Activated CD4-positive, alpha-beta T cell treated with anti-CD3 and anti-CD28 coated beads, Interleukin-2, amount 50 U/mL, for 4 hours (primary cell): ENCODE measurements around the gene NT5DC2.

Source experiments
- DNase-seq, 2 experiments: peaks; one replicate each; pipeline ENCODE4 v3.0.0-alpha.2; 2020

The NT5DC2 gene

DNA sequence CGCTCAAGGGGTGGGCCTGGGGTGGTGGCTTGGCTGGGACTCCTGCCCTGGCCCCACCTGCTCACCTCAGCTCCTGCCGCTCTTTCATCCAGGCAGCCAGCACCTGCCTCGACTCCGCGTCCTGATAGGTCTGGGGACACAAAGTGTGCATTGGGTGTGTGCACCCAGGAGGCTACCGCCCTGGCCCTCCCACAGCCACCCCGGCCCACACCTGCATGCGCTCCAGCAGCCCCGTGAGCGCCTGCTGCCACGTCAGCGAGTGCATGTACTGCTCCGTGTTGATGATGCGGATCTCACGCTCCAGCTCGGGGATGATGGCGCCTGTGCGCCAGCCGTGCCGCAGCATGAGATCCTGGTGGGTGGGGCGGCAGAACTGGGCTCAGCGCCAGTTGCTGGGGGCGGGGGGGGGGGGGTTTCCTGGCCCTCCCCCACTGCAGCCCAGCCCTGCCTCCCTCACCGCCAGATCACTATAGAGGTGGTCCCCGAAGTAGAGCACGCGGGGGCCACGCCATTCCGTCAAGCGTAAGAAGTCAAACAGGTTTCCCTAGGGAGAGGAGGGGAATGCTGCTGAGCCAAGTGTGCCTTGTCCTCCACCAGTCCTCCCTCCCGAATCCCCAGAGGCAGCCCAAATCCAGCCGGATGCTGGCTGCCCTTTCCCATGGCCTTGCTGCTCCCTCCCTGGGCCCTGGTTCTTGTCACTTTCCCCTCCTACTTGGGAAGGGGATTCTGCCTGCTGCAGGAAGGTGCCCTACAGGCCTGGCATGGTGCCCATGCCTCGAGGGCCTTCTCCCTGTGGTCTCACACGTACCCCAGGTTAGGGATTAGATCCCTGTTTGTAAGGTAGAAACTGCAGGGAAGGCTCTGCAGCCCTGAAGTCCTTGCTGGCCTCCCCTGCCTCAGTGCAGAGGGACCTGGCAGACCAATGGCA is 8.6 kb downstream of the NT5DC2 start:
- DNase-seq: no peak

DNA sequence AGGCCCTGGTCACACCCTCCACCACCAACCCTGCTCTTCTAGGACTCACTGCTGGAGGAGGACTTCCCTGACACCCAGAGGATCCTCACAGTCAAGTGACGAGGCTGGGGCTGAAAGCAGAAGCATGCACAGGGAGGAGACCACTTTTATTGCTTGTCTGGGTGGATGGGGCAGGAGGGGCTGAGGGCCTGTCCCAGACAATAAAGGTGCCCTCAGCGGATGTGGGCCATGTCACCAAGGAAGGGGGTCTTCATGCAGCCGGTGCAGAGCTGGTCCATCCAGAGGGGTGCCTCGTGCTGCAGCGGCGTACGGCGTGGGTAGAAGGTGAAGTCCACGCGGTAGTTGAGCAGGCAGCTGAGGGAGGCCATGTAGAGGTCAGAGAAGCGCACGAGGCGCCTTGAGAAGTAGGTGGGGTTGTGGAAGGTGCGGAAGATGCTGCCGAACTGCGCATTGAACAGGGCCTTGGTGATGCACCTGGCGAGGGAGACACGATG is 9.4 kb downstream of the NT5DC2 start:
- no peak for DNase-seq

DNA sequence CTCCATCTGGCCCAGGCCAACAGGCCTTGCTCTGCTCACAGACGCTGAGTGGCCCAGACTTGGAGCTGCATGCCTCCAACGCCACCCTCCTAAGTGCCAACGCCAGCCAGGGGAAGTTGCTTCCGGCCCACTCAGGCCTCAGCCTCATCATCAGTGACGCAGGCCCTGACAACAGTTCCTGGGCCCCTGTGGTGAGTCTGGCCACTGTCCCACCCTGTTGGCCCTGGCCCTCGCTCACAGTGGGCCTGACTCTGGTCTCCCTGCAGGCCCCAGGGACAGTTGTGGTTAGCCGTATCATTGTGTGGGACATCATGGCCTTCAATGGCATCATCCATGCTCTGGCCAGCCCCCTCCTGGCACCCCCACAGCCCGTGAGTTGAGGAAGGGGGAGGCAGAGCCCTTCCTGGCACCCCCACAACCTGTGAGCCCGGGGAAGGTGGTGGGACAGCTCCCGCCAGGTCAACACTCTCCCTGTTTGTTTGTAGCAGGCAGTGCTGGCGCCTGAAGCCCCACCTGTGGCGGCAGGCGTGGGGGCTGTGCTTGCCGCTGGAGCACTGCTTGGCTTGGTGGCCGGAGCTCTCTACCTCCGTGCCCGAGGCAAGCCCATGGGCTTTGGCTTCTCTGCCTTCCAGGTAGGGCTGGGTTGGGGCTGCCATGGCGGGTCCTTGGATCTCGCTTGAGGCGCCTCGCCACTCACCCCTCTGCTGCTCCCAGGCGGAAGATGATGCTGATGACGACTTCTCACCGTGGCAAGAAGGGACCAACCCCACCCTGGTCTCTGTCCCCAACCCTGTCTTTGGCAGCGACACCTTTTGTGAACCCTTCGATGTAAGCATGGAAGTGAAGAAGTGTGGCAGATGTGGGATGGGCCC is 10.0 kb downstream of the NT5DC2 start:
- no peak for DNase-seq

DNA sequence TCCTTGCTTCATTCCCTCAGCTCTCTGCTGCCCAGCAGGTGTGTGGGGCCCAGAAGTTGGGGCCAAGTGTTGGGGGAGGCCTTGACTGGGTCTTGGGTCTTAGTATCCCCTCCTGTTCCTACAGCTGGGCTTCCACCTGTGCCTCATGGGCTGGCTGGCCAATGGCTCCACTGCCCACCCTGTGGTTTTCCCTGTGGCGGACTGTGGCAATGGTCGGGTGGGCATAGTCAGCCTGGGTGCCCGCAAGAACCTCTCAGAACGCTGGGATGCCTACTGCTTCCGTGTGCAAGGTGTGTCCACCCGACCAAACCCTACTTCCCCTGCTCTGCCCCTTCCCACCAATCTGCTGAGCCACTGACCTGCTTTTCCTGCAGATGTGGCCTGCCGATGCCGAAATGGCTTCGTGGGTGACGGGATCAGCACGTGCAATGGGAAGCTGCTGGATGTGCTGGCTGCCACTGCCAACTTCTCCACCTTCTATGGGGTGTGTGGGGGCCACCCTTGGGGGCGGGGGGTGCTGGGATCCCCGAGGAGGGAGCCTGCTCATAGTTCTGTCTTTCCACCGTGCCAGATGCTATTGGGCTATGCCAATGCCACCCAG is 10.9 kb downstream of the NT5DC2 start:
- DNase-seq: no peak

DNA sequence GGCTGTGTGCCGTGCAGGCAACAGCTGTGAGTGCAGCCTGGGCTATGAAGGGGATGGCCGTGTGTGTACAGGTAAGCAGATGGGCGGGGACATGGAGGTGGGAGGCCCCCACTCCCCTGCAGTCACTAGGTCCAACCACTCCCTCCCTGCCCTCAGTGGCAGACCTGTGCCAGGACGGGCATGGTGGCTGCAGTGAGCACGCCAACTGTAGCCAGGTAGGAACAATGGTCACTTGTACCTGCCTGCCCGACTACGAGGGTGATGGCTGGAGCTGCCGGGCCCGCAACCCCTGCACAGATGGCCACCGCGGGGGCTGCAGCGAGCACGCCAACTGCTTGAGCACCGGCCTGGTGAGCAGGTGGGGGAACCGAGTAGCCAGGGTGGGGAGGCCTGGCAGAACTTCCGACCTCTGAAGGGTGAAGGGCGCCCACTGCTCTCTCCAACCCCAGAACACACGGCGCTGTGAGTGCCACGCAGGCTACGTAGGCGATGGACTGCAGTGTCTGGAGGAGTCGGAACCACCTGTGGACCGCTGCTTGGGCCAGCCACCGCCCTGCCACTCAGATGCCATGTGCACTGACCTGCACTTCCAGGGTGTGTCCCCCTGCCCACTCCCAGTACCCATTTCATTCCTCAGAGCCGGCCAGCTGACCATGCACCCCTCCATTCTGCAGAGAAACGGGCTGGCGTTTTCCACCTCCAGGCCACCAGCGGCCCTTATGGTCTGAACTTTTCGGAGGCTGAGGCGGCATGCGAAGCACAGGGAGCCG is 11.6 kb downstream of the NT5DC2 start:
- no peak for DNase-seq

DNA sequence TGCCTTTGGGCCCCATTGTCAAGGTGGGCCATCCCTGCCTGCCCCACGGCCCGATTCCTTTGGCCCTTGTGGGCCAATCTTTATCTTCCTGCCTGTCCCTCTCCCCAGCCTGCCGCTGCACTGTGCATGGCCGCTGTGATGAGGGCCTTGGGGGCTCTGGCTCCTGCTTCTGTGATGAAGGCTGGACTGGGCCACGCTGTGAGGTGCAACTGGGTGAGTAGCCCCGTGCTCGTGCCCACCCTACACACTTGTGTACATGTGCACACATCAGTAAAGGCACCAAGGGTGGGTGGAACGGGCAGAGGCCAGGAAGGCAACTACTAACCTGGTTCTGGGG is 12.2 kb downstream of the NT5DC2 start:
- DNase-seq: no peak

DNA sequence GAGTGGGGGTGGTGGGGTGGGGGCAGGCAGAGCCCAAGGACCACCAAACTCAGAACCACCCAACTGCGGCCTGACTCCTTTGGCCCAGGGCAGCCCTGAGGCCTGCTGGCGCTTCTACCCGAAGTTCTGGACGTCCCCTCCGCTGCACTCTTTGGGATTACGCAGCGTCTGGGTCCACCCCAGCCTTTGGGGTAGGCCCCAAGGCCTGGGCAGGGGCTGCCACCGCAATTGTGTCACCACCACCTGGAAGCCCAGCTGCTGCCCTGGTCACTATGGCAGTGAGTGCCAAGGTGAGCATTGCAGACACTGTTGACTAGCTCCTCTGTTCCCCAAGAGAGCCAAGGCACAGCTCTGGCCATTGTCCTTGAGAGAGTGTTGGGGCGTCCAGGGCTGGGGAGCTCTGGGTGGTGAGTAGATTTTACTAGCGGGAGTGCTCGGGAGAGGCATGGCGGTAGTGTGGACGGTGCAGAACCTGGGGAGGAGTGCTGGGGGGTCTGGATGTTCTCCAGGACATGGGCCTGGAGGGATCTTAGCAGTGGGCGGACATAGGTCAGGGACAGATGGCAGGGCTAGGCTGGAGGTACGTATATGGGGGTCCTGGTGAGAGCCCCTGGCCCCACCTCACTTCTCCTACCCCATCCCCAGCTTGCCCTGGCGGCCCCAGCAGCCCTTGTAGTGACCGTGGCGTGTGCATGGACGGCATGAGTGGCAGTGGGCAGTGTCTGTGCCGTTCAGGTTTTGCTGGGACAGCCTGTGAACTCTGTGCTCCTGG is 12.8 kb downstream of the NT5DC2 start:
- DNase-seq: no peak

DNA sequence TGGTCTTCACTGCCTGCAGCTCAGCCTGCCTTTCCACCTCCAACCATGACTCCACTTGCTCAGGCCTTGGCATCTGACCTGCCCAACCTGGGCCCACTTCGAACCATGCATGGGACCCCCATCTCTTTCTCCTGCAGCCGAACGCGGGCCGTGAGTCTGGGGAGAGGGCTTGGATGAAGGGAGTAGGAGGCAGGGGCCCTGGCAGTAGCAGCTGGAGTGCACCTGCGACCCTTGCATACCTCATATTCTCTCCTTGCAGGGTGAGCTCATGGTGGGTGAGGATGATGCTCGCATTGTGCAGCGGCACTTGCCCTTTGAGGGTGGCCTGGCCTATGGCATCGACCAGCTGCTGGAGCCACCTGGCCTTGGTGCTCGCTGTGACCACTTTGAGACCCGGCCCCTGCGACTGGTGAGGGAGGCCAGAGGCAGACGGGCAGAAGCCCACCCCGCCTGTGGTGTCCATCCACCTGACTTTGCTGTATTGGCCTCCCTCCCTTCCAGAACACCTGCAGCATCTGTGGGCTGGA is 13.5 kb downstream of the NT5DC2 start:
- no peak for DNase-seq

DNA sequence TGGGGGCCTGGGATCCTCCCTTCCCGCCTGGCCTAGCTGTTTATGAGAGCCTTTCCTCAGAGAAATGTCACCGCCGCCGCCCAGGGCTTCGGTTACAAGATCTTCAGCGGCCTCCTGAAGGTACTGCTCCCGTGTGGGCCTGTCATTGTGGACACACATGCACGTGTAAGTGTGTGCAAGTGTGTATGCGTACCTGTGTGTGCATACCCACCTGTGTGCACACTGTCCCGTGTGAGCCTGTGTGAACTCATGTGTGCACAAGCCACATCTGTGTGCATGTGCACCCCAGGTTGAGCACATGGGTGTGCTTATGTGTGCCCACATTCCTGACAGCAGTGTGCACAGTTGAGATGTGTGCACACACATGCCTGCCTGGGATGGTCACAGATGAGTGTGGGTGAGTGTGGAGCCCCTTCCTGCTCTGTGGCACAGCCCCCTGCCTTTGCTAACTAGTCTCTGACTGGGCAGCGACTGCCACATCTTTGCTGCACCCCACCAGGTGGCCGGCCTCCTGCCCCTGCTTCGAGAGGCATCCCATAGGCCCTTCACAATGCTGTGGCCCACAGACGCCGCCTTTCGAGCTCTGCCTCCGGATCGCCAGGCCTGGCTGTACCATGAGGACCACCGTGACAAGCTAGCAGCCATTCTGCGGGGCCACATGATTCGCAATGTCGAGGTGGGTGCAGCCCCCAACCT is 14.1 kb downstream of the NT5DC2 start:
- DNase-seq: no peak

DNA sequence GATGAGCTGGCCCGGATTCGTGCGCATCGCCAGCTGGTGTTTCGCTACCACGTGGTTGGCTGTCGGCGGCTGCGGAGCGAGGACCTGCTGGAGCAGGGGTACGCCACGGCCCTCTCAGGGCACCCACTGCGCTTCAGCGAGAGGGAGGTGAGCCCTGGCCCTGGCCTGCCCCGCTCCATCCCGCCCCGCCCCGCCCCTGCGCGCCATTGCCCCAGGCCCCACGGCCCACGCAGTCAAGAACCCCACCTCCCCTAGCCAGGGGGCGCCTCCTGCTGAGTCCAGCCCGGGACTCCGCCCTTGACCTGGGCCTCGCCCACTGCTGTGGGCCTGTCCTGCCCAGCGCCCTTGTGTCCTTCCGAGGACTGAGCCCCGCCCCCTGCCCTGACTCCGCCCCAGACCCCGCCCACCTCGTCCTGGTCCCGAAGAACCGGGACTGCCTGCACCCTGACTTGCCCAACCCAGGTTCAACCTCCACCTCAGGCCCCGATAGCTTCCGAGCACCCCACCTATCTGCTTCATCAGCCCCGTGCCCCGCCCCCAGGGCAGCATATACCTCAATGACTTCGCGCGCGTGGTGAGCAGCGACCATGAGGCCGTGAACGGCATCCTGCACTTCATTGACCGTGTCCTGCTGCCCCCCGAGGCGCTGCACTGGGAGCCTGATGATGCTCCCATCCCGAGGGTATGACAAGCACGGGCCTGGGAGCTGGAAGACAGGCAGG is 14.8 kb downstream of the NT5DC2 start:
- DNase-seq: no peak

DNA sequence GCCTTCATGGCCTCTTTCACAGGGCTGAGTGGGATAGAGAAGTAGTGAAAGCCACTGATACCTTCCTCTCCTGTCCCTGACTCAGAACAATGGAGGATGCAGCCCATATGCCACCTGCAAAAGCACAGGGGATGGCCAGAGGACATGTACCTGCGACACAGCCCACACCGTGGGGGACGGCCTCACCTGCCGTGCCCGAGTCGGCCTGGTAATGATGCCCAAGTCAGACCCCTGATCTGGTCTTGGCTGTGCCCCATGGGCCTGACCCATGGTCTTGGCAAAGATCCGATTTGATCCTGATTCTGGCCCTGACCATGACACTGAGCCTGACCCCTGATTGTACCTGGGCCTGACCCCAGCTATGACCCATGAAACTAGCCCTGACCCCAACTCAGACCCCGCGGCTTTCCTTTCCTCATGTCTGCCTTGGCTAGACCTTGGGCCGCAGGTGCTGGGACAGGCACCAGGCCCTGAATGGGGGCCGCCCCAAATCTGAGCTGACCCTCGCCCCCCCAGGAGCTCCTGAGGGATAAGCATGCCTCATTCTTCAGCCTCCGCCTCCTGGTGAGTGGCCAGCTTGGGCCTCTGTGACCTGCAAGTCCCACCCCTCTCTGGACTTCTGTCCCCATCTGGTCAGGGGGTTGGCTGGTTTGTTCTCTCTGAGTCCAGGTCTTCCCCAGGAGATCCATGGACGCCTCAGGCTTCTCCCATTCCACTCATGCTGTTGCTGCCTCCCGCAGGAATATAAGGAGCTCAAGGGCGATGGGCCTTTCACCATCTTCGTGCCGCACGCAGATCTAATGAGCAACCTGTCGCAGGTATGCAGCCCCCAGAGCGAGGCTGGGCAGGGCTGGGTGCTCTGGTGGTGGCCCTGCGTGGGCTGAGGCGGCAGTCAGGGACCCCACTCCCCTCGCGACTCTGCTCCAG is 15.6 kb downstream of the NT5DC2 start:
- DNase-seq: no peak

DNA sequence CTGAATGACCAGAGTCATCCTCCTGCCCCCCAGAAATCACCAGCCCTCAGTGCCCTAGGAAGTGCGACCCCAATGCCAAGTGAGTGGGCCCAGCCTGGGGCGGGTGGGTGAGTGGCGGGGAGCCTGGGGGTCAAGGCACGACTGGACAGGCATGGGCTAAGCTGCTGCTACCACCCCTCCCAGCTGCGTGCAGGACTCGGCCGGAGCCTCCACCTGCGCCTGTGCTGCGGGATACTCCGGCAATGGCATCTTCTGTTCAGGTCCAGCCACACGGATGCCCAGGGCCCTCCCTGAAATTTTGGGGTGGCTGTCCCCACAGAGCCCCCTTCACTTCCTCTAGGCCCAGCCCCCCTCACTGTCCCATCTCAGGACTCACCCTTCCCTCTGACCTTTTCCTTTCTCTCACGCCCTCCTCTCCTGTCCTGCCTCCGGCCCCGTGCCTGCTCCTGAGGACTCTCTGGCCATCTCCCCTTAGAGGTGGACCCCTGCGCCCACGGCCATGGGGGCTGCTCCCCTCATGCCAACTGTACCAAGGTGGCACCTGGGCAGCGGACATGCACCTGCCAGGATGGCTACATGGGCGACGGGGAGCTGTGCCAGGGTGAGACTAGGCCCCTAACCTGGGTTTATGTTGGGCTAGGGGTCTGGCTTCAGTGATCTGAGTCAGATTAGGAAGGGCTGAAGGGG is 17.0 kb downstream of the NT5DC2 start:
- DNase-seq: no peak

DNA sequence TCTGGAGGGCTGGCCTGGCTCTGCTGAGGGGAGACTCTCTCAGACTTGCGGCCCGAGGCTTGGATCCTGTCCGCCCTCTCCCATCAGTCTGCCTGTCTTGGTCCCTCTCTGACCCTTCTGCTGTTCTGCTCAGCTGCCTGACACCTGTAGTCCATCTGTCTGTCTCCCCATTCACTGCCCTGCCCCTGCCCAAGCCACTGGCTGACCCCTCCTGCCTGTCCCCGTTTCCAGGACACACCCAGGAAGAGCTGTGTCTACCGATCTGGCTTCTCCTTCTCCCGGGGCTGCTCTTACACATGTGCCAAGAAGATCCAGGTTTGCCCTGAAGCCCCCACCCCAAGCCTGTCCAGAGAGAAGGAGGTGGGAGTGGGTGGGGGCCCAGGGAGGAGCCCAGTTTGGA is 18.5 kb downstream of the NT5DC2 start:
- no peak for DNase-seq

DNA sequence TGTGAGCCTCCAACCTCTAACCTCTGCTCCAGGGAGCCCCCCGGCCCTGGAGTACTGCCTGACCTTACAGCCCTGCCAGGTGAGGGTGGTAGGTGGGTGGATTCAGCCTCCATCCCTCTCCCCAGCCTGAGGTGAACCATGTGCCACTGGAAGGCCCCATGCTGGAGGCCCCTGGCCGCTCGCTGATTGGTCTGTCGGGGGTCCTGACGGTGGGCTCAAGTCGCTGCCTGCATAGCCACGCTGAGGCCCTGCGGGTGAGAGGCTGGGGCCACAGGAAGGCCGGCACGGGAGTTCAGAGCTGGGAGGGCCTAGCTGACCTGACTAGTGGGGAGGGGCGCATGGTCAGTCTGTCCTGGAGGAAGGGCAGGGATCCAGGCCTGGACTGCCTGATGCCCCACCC is 19.1 kb downstream of the NT5DC2 start:
- no peak for DNase-seq

DNA sequence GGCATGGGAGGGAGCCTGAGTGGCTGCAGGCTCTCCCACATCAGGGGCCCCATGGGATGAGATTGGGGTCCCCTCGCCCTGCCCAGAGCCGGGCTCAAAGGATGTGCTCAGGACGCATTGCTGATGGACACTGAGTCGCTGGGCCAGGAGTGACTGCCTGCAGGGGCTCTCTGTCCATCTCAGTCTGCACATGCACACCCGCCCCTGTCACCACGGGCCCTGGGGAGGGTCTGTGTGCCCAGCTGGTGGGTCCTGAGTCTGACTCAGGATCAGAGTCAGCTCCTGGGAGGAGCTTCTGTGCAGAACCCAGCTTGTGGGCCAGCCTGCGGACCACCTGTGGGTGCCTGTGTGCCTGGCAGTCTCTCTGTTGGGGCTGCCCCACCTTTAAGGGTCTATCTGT is 20.4 kb downstream of the NT5DC2 start:
- DNase-seq: no peak

DNA sequence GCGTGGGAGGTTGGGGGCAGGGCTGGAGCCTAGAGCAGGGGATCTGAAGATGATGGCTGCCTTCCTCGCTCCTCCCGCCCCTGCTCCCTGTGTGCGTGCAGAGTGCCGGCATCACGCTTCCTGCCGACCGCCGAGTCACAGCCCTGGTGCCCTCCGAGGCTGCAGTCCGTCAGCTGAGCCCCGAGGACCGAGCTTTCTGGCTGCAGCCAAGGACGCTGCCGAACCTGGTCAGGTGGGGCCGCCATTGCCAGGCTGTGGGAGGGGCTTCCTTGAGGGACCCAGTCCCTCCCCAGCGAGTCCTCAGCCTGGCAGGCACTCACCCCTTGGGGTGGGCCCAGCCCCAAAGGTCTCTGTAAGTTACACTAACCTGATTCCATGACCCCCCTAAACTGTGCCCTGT is 20.9 kb downstream of the NT5DC2 start:
- no peak for DNase-seq

DNA sequence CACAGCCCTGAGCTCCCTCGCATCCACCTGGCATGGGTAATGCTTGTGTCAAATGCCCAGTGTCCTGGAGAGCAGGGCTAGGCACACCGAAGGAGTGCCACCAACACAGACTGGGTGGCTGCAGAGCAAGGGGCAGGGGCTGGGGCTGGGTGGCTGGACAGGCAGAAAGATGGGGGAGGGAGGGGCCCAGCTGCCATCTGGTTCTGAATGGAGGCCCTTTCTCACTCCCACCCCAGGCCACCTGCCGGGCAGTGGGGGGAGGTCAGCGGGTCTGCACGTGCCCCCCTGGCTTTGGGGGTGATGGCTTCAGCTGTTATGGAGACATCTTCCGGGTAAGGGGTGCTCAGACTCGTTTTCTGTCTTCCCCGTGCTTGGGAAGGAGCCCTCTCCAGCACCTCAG is 21.6 kb downstream of the NT5DC2 start:
- no peak for DNase-seq

DNA sequence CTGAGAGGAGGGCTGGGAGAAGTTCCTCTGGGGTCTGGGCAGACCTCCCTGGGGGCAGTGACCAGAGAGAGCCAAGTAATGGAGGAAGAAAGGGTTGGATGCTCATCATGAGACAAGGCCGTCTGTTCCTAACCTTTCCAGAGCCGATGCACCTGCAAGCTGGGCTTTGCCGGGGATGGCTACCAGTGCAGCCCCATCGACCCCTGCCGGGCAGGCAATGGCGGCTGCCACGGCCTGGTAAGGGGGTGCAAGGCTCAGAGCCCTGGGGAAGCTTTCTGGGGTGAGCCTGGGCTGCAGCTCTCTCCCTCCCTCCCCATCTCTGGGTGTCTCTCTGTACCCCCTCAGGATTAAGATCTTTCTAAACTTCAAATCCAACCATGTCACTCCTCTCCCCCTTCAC is 22.1 kb downstream of the NT5DC2 start:
- DNase-seq: no peak
